ENCODE measurements around the gene PLB1. TPM values are rescaled to one million over a fixed set of nuclear protein-coding genes. Genes with fewer than 3 reads are reported as not detected.

Gene PLB1
- total RNA-seq, 1 donor from 2014 or later, result 0.64 TPM

DNA sequence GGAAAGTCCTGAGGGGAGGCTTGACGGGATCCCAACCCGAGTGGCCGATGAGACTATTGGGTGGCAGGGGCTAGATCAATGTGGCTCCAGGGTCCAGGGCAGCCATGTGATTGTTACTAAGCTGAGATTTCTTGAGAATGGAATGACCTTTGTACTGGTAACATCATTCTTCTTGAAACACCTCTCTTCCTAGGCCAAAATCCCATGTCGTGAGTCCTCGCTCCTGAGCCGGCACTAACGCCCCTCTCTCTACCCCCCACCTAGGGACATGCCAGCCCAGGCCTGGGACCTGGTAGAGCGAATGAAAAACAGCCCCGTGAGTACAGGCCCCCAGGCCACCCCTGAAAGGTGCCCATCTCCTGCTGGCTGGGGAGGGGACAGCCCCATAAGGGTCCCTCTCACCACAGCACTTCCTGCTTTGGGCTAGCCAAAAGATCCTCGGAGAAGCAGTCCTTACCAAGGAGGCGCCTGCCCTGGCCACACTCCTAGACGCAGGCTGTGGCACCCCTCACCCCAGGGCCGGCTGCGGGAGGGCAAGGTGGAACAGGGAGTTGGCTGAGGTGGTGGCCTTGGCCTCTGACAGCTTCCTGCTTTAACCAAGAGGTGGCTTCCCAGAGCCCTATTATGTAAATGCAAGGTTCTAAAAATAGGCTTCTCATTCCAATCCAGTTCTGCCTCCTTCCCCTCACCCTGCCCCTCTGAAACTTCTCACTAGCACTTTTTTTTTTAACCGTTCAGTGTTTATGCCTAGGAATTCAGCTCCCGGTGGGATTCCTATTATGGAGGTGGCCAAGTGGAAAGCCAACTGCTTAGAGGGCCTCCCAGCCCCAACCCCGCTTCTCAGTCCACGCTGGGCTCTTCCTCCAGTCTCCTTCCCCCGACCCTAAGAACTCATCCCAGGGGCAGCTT lies 129.2 kb downstream of the PLB1 start:
- Mint-ChIP-seq H3K27ac (peak overlapping the region; percentile 71), H3K4me1 (peaks cover 42% of the 10 kb centered on the region), H3K9me3 (no peaks in the 10 kb centered on the region), H3K36me3 (ENCODE audit: low read depth) (no peaks in the 10 kb centered on the region), H3K4me3 (peak overlapping the region; percentile 61), H3K27me3 (no peaks in the 10 kb centered on the region)
- peak; percentile 66 for ATAC-seq (ENCODE audit: low read depth)
- POLR2A ChIA-PET, result interaction anchor here (0.7 to 1.0 kb wide), 2 partner anchors 10 to 31 kb away, joined by 3 read pairs; no protein-coding TSS in a partner anchor
- CTCF ChIA-PET, result interaction anchor here (2.2 kb wide), 1 partner anchor 30 kb away, joined by 15 read pairs; no protein-coding TSS in a partner anchor
- TF ChIP-seq, protein P1, sequence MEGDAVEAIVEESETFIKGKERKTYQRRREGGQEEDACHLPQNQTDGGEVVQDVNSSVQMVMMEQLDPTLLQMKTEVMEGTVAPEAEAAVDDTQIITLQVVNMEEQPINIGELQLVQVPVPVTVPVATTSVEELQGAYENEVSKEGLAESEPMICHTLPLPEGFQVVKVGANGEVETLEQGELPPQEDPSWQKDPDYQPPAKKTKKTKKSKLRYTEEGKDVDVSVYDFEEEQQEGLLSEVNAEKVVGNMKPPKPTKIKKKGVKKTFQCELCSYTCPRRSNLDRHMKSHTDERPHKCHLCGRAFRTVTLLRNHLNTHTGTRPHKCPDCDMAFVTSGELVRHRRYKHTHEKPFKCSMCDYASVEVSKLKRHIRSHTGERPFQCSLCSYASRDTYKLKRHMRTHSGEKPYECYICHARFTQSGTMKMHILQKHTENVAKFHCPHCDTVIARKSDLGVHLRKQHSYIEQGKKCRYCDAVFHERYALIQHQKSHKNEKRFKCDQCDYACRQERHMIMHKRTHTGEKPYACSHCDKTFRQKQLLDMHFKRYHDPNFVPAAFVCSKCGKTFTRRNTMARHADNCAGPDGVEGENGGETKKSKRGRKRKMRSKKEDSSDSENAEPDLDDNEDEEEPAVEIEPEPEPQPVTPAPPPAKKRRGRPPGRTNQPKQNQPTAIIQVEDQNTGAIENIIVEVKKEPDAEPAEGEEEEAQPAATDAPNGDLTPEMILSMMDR (IDR thresholded peaks at IDR 0.05), result no peak
- intact Hi-C loops (cut with micrococcal nuclease), result loop anchor here (1.0 to 2.0 kb wide), 2 partner anchors 30 to 126 kb away; partner anchors contain the start of gene PPP1CB
- DNase-seq, result peak; percentile 22

DNA sequence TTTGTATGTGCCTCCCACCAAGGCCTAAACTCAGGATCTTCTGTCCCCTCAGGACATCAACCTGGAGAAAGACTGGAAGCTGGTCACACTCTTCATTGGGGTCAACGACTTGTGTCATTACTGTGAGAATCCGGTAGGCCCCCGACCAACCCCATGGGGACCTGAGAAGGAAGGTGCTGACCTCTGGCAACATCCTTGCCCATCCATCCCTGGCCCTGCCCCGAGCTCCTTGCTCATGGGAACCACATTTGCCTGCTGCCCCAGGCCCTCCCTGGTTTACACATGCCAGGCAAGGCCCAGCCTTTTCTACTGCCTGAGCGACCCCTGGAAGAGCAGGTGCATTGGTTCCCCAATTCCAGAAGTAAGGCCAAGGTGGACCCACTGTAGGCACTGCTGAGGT lies 130.5 kb downstream of the PLB1 start:
- CTCF ChIA-PET, result interaction anchor here (2.2 kb wide), 1 partner anchor 32 kb away, joined by 15 read pairs; no protein-coding TSS in a partner anchor
- Mint-ChIP-seq H3K27ac (no peak overlapping the region), H3K4me1 (peaks cover 34% of the 10 kb centered on the region), H3K9me3 (no peaks in the 10 kb centered on the region), H3K27me3 (no peaks in the 10 kb centered on the region), H3K4me3 (no peak overlapping the region), H3K36me3 (ENCODE audit: low read depth) (no peaks in the 10 kb centered on the region)
- POLR2A ChIA-PET, result interaction anchor here (0.6 kb wide), 1 partner anchor 53 kb away, joined by 3 read pairs; no protein-coding TSS in a partner anchor
- intact Hi-C loops (cut with micrococcal nuclease), result no loop called here
- ATAC-seq (ENCODE audit: low read depth), result no peak
- no peak for DNase-seq
- TF ChIP-seq, protein P1 (IDR thresholded peaks at IDR 0.05), result no peak

DNA sequence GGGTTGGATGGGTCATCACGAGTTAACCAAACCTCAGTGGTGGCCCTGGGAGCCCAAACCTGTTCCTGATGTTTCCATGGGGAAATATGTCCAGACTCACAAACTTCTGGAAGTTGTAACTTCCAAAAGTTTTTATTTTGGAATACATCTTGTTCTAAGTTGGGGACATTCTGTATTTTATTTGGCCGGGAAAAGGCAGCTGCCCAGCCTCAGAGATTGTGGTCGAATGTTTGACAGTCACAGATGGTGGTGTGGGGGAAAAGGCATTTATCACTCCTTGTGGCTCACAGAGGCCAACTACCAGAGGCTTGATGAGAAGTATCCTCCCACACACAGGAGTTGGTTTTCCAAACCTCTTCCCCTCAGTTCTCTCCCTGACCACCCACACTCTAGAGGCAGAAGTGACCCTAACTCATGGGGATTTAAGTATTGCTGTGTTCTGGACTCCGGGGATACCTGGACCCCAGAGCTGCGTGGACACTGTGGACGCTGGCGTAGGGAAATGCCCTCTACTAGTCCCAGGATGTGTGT lies 131.1 kb downstream of the PLB1 start:
- H3K4me3 Mint-ChIP-seq, result no peak overlapping the region
- DNase-seq, result no peak
- ChIA-PET POLR2A (no interaction called here), CTCF (no interaction called here)
- no peak overlapping the region for H3K27ac Mint-ChIP-seq
- no peaks in the 10 kb centered on the region for H3K36me3 Mint-ChIP-seq (ENCODE audit: low read depth)
- TF ChIP-seq, protein P1 (IDR thresholded peaks at IDR 0.05), result no peak
- no peak for ATAC-seq (ENCODE audit: low read depth)
- H3K9me3 Mint-ChIP-seq, result no peaks in the 10 kb centered on the region
- H3K4me1 Mint-ChIP-seq, result peaks cover 28% of the 10 kb centered on the region
- intact Hi-C loops (cut with micrococcal nuclease), result no loop called here
- no peaks in the 10 kb centered on the region for H3K27me3 Mint-ChIP-seq

DNA sequence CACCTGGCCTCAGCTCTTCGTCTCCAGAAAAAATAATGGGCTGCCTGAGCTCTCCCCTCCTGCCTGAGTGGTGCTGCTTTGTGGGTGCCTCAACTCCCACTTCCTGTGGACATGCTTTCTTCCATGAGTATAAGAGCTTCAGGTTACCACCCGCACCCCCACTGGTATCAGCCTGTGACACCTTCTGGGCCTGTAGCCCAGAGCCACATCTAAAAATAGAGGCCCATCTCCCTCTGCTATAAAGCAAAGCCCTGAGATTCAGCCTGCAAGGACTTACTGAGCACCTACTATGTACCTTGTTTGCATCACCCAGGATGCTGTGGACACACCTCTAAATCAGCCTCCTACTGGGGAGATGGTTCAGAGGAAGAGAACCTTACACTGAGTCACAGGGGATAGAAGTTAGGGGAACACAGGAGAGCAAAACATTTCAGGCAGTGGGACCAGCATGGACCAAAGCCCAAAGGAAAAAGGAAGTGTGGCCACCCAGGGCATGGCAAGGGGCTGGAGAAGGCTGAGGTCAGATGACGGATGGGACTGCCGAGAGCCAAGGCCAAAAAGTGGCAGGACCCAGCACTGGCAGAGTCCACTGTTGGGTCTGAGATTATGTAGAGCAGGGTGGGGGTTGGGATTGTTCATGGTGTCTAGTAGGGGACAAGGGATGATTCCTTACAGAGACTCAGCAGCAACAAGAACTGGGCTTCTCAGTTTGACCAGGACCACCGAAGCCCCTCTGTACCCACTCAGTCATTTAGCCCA lies 132.0 kb downstream of the PLB1 start:
- H3K9me3 Mint-ChIP-seq, result no peaks in the 10 kb centered on the region
- ChIA-PET CTCF (no interaction called here), POLR2A (no interaction called here)
- no peak for DNase-seq
- no peak overlapping the region for H3K4me3 Mint-ChIP-seq
- peaks cover 21% of the 10 kb centered on the region for H3K4me1 Mint-ChIP-seq
- TF ChIP-seq, protein P1 (IDR thresholded peaks at IDR 0.05), result no peak
- H3K36me3 Mint-ChIP-seq (ENCODE audit: low read depth), result no peaks in the 10 kb centered on the region
- intact Hi-C loops (cut with micrococcal nuclease), result no loop called here
- H3K27ac Mint-ChIP-seq, result no peak overlapping the region
- H3K27me3 Mint-ChIP-seq, result no peaks in the 10 kb centered on the region
- ATAC-seq (ENCODE audit: low read depth), result no peak
